Mucosa of rectum (tissue), 2 donors: Measurements from ENCODE around the gene COL15A1.

Experiments
- H3K27ac ChIP-seq, 2 donors: one replicate each; pipeline ENCODE4 v1.7.0; 2013; ENCODE audit warnings: inconsistent platforms in 2 of 2, low read depth in 2 of 2, low read length in 2 of 2
- H3K27me3 ChIP-seq, 2 donors: one replicate each; pipeline ENCODE4 v1.7.0; 2013; ENCODE audit warnings: low read length in 2 of 2; ENCODE audit not compliant: control insufficient read depth in 2 of 2, insufficient read depth in 2 of 2
- H3K36me3 ChIP-seq, 2 donors: one replicate each; pipeline ENCODE4 v1.7.0; 2013; ENCODE audit warnings: low read length in 2 of 2; ENCODE audit not compliant: control insufficient read depth in 2 of 2, insufficient read depth in 2 of 2
- H3K4me1 ChIP-seq, 2 donors: one replicate each; pipeline ENCODE4 v1.7.0; 2013; ENCODE audit warnings: low read length in 2 of 2, mild to moderate bottlenecking in 1 of 2; ENCODE audit not compliant: control insufficient read depth in 2 of 2, insufficient read depth in 2 of 2
- H3K4me3 ChIP-seq, 2 donors: one replicate each; pipeline ENCODE4 v1.7.0; 2013; ENCODE audit warnings: low read length in 2 of 2
- H3K9ac ChIP-seq, 2 donors: one replicate each; pipeline ENCODE4 v1.7.0; 2013; ENCODE audit warnings: low read length in 2 of 2, low read depth in 1 of 2, mild to moderate bottlenecking in 1 of 2
- H3K9me3 ChIP-seq, 2 donors: one replicate each; pipeline ENCODE4 v1.7.0; 2013; ENCODE audit warnings: low read length in 2 of 2; ENCODE audit not compliant: control insufficient read depth in 2 of 2
- donor health status: healthy.
- donor health status: Normal muscosa, but diverticular disease.

The COL15A1 gene

DNA sequence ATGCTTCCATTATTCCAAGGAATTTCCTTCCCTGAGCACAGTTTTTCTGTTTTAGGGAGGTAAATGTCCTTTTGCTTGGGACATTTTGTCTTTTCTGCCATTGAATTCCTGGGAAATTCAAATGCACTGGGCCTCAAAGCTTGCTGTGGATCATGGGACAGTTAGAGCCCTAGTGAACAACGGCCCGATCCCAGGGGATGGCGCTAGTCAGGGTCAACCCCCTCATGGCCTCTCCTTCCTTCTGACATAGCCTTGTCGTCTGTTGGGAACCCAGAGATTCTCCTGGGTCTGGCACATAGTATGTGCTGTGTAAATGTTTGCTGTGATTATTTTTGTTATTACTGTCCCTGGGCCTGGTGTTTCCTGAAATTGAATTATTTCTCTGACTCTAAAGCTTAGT lies 30.7 kb upstream of the COL15A1 start:
- Histone ChIP-seq H3K27ac (no peak overlapping the region), H3K9me3 (no peaks in the 10 kb centered on the region), H3K4me1 (peaks cover 0 to 3% of the 10 kb centered on the region in 2 donors), H3K27me3 (no peaks in the 10 kb centered on the region), H3K36me3 (no peaks in the 10 kb centered on the region), H3K4me3 (no peak overlapping the region), H3K9ac (no peak overlapping the region)

DNA sequence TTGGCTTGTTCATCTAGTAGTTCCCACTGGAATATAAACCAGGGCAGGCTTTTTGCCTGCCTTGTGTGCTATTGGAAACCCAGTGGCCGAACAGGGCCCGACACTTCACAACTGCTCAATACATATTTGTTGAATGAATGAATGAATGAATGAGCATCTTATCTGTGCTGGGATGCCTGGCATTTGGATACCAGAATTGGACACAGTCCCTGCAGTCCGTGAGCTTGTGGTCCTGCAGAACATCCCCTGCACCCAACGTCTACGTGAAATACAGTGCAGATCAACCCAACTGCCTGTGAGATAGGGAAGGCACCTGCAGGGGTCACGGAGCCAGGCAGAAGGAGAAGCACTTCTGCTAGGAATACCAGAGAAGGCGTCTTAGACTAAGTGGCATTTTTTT lies 30.0 kb upstream of the COL15A1 start:
- Histone ChIP-seq H3K9me3 (no peaks in the 10 kb centered on the region), H3K36me3 (no peaks in the 10 kb centered on the region), H3K4me1 (peaks cover 0 to 4% of the 10 kb centered on the region in 2 donors), H3K4me3 (no peak overlapping the region), H3K9ac (no peak overlapping the region), H3K27me3 (no peaks in the 10 kb centered on the region), H3K27ac (no peak overlapping the region)

DNA sequence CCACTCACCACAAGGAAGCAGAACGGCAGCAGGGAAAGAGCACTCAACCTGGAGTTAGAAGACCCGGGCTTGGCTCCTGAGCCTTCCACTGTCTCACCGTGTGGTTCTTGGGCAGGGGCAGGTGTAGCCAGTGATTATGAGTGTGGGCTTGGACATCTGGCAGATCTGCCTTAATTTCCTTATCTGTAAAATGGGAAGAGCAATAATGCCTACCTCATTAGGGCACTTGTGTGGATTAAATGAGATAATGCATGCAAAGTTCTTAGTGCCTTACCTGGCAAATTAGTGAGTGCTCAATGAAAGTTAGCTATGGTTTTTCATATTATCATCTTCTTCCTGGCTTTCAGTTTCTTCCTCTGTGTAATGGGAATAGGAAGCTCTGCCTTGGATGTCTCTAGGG lies 28.1 kb upstream of the COL15A1 start:
- Histone ChIP-seq H3K4me1 (peaks cover 0 to 4% of the 10 kb centered on the region in 2 donors), H3K36me3 (no peaks in the 10 kb centered on the region), H3K4me3 (no peak overlapping the region), H3K9me3 (no peaks in the 10 kb centered on the region), H3K27ac (no peak overlapping the region), H3K9ac (no peak overlapping the region), H3K27me3 (no peaks in the 10 kb centered on the region)

DNA sequence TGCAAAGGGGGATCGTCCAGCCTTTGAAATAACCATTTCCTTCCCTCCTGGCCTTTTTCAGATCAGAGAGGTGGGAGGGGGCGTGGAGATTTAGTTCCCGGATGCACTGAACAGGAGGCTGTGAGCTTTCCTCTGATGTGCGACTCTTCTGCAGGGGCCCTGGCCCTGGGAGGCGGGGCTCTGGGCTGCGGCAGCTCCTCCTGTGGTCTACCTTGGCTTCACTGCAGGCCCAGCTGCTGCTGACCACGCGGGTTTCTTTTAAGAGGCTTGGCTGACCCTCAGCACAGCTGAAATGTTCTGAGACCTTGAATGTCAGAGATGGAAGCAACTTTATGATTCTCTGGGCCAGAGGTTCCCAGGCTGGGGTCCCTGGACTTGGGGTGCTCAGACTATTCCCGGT lies 27.0 kb upstream of the COL15A1 start:
- no peak overlapping the region for H3K9ac ChIP-seq
- no peaks in the 10 kb centered on the region for H3K9me3 ChIP-seq
- no peak overlapping the region for H3K27ac ChIP-seq
- no peaks in the 10 kb centered on the region for H3K36me3 ChIP-seq
- H3K4me1 ChIP-seq, result peaks cover 0 to 4% of the 10 kb centered on the region in 2 donors
- H3K27me3 ChIP-seq, result no peaks in the 10 kb centered on the region
- H3K4me3 ChIP-seq, result no peak overlapping the region

DNA sequence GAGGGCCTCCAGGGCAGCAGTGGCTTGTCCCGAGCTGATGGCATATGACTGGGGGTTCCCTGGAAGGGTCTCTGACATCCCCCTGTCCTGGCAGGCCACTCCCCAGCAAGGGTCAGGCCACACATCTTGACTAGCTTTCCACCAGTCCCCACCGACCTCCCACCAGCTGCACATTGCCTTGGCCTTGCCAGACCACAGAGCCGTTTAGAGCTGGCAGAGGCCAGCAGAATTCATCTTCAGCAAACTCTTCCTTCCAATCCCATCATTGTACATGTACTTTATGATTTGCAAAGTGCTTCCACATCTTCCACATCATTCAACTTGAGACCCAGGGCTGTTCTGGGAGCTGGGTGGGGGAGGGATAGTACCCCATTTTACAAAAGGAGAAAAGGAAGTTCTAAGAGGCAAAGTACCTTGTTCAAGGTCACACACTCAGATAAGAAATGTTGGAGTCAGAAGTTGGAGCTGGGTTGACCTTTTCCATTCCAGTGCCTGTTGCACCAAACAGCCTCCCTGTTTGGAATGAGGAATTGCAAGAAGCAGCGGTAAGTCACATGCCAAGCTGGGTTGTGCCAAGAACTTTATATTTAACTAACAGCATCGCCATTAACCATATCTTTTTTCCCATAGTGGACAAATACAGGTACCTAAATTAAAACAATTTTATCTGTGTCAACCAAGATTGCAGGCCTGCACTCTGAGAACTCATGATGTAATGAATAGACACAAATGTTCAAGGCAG lies 25.8 kb upstream of the COL15A1 start:
- Histone ChIP-seq H3K27me3 (no peaks in the 10 kb centered on the region), H3K4me1 (peaks cover 0 to 4% of the 10 kb centered on the region in 2 donors), H3K9me3 (no peaks in the 10 kb centered on the region), H3K9ac (no peak overlapping the region), H3K36me3 (no peaks in the 10 kb centered on the region), H3K27ac (no peak overlapping the region), H3K4me3 (no peak overlapping the region)

DNA sequence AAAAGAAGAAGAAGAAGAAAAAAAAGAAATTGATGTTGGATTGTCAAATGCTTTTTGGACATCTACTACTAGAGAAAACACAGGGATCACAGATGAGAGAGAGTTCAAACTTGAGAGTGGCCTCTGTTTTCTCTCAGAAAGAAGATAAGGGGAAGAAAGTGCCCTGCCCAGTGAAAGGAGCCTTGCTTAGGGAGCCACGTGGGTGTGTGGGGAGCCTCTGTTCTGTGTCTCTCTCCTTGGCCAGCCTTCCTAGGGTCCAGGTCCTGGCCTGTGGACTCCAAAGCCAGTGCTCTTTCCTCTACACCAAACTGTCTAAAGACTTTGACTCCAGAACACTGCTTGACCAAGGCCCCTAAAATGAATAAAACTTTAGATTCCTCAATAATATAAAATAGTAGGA lies 22.0 kb upstream of the COL15A1 start:
- Histone ChIP-seq H3K36me3 (no peaks in the 10 kb centered on the region), H3K4me1 (peaks cover 0 to 4% of the 10 kb centered on the region in 2 donors), H3K27ac (no peak overlapping the region), H3K4me3 (no peak overlapping the region), H3K27me3 (no peaks in the 10 kb centered on the region), H3K9ac (no peak overlapping the region), H3K9me3 (no peaks in the 10 kb centered on the region)

DNA sequence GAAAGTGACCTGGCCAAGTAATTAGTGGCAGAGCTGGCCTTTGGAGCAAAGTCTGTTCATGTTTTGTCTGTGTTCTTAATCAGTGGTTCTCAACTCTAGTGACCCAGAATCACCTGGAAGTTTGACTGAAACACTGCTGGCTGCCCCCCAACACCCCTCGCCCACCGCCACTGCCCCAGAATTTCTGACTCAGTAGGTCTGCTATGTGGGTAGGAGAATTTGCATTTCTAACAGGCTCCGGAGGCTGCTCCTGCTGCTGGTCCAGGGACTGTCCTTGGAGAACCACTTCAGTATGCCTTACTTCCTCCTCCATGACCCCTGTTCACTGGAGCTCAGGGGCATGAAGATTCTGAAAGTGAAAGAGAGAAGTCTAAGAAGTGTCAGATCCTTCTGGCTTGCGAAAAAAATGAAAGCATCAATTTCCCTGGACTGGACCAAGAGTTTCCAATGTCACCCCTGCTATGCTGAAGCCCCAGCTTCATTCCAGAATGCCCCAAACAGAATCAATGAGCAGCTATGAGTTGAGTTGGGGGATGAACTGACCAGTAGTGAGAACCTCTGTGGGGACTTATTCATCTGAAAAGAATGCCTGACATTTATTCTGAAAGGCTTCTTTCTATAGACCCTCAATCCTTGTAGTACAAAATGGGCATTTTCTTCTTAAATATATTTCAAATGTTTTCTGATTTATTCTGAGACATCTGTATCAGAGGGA lies 20.8 kb upstream of the COL15A1 start:
- H3K4me1 ChIP-seq, result peaks cover 0 to 3% of the 10 kb centered on the region in 2 donors
- no peak overlapping the region for H3K4me3 ChIP-seq
- no peak overlapping the region for H3K27ac ChIP-seq
- H3K9me3 ChIP-seq, result no peaks in the 10 kb centered on the region
- no peak overlapping the region for H3K9ac ChIP-seq
- H3K36me3 ChIP-seq, result no peaks in the 10 kb centered on the region
- H3K27me3 ChIP-seq, result no peaks in the 10 kb centered on the region

DNA sequence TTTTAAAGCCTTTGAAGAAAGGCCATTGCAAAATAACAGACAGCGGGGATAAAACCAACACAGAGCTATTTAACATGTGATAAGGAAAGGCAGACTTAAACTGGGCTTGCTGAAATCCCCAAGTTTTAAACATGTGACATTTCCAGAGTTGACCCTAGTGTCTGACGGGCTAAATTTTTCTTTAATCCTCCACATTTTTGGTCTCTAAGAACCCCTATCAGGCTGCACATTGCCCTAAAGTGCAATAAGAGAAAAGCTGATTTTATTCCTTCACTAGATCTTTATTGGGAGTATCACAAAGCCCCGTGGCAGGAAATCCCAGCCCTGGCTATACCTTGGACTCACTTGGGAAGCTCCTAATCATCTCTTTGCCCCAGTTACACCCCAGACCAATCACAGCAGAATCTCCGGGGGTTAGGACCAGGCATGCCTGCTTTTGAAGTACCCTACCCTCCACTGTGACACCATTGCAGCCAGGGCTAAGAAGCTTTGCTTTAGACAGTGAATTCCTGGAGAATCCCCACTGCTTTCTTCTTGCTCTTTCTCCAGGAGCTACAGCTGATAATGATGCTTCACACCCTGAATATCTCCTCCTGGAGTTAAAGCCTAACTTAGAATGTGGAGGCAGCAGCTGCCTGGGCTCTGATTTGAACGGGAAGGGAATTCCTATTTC lies 20.1 kb upstream of the COL15A1 start:
- H3K4me3 ChIP-seq, result no peak overlapping the region
- no peaks in the 10 kb centered on the region for H3K4me1 ChIP-seq
- H3K36me3 ChIP-seq, result no peaks in the 10 kb centered on the region
- no peak overlapping the region for H3K9ac ChIP-seq
- no peaks in the 10 kb centered on the region for H3K27me3 ChIP-seq
- H3K9me3 ChIP-seq, result no peaks in the 10 kb centered on the region
- no peak overlapping the region for H3K27ac ChIP-seq

DNA sequence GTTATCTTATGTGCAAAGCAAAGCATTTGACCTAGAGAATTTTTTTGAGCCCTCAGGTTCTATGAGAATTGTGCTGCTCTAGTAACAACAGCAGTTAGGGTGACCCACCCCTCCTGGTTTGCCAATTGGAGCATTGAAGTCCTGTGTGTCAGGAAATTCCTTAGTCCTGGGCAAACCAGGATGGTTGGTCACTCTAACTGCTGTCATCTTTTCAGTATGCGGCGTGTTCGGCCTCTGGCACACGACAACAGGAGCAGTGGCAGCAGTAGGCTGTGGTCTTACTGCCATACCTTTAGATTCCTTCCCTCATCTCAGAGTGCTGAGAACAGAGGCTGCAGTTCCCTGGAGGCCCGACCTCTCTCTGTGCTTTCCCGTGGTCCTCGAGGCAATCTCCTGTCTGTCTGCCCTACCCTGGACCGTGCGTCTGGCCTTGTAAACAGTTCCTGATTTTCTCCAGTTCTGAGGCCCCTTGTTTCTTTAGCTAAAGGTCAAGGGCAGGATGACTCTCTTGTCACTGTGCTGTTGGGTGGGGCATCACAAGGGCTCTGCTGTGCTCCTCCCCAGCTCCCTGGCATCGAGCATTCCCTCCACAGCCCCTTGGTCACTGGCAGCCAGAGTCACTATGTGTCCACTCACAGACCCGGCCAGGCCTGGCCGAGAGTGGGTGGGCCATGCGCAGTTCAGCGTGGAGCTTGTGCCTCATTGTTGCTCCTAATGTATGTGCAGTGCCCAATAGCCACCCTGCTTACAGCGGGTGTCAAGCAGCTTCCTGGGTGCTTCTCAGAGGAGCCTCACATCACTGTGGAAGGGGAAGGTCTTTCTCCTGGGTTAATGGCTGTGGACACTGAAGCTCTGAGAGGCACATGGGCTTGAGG lies 18.5 kb upstream of the COL15A1 start:
- Histone ChIP-seq H3K9me3 (no peaks in the 10 kb centered on the region), H3K27ac (no peak overlapping the region), H3K36me3 (no peaks in the 10 kb centered on the region), H3K9ac (no peak overlapping the region), H3K4me1 (no peaks in the 10 kb centered on the region), H3K27me3 (no peaks in the 10 kb centered on the region), H3K4me3 (no peak overlapping the region)
